ENCODE data around the gene TNS1. TPM values are rescaled to one million over a fixed set of nuclear protein-coding genes. Genes with fewer than 3 reads are reported as not detected.
A peak's percentile ranks its signal among the peaks of the same experiment; 100 is the strongest.

TNS1 gene
- polyA plus RNA-seq, 3 donors, result 0.26 to 1.6 (median 1.5) TPM

- 90% methylated on average over 5 of the region's 6 CpGs for WGBS (ENCODE audit: insufficient coverage)
- TF ChIP-seq CTCF (IDR thresholded peaks at IDR 0.05), result no peak
Observed at GRCh38 chr2:218020966-218021535, 18.3 kb upstream of the TNS1 start.

GRCh38 chr2:218020281-218020680, 17.5 kb upstream of the TNS1 start:
- Histone ChIP-seq H4K20me1 (ENCODE audit: insufficient read depth, low read length) (no peaks in the 10 kb centered on the region), H3K27me3 (ENCODE audit: control insufficient read depth in 2 of 2, insufficient read depth in 2 of 2, low read length in 2 of 2) (no peaks in the 10 kb centered on the region), H3K4me2 (replicated peaks; ENCODE audit: extremely low read depth, low read length, poor library complexity, severe bottlenecking) (no peak overlapping the region), H3K36me3 (replicated peaks in 1 of 2; ENCODE audit: control insufficient read depth in 1 of 2, insufficient read depth in 2 of 2, low read length in 2 of 2) (no peaks in the 10 kb centered on the region), H3K4me1 (ENCODE audit: control insufficient read depth in 1 of 2, insufficient read depth in 2 of 2, low read length in 2 of 2) (peaks cover 40 to 50% of the 10 kb centered on the region in 2 donors), H3K4me3 (replicated peaks in 1 of 3; ENCODE audit: low read depth in 2 of 3, low read length in 3 of 3) (no peak overlapping the region), H2AFZ (ENCODE audit: insufficient read depth, low read depth, low read length, poor library complexity, severe bottlenecking) (no peak overlapping the region), H3K9me3 (replicated peaks in 1 of 2; ENCODE audit: control insufficient read depth in 1 of 2, insufficient read depth in 1 of 2, low read length in 2 of 2) (no peaks in the 10 kb centered on the region), H3K79me2 (ENCODE audit: insufficient read depth, low read length) (peaks cover 34% of the 10 kb centered on the region), H3K9ac (ENCODE audit: insufficient read depth, low read length, poor library complexity, severe bottlenecking) (no peak overlapping the region), H3K27ac (ENCODE audit: low read depth in 1 of 2, low read length in 2 of 2) (no peak overlapping the region)
- Mint-ChIP-seq H3K4me3 (no peak overlapping the region), H3K4me1 (peaks cover 45% of the 10 kb centered on the region), H3K27me3 (ENCODE audit: low read depth in 3 of 3) (peaks cover 0 to 7% (median 1%) of the 10 kb centered on the region in 3 donors), H3K36me3 (peaks cover 0 to 3% of the 10 kb centered on the region in 2 donors), H3K9me3 (no peaks in the 10 kb centered on the region), H3K27ac (peak overlapping the region in 3 of 7 donors; percentile 8 to 31 (median 25))
- no peak for DNase-seq
- intact Hi-C loops (cut with micrococcal nuclease), result no loop called here
- WGBS (ENCODE audit: insufficient coverage), result 95% methylated on average over 5 of the region's 5 CpGs
- no peak for TF ChIP-seq CTCF (IDR thresholded peaks at IDR 0.05)

More at GRCh38 chr2:218020966-218021535, 18.3 kb upstream of the TNS1 start:
- H3K27ac Mint-ChIP-seq, result no peak overlapping the region
- Histone ChIP-seq H3K4me1 (ENCODE audit: control insufficient read depth in 1 of 2, insufficient read depth in 2 of 2, low read length in 2 of 2) (peaks cover 40 to 50% of the 10 kb centered on the region in 2 donors), H3K79me2 (ENCODE audit: insufficient read depth, low read length) (peaks cover 34% of the 10 kb centered on the region), H2AFZ (ENCODE audit: insufficient read depth, low read depth, low read length, poor library complexity, severe bottlenecking) (no peak overlapping the region), H3K27ac (ENCODE audit: low read depth in 1 of 2, low read length in 2 of 2) (no peak overlapping the region), H3K4me3 (replicated peaks in 1 of 3; ENCODE audit: low read depth in 2 of 3, low read length in 3 of 3) (no peak overlapping the region), H3K9ac (ENCODE audit: insufficient read depth, low read length, poor library complexity, severe bottlenecking) (no peak overlapping the region), H3K36me3 (replicated peaks in 1 of 2; ENCODE audit: control insufficient read depth in 1 of 2, insufficient read depth in 2 of 2, low read length in 2 of 2) (no peaks in the 10 kb centered on the region), H3K9me3 (replicated peaks in 1 of 2; ENCODE audit: control insufficient read depth in 1 of 2, insufficient read depth in 1 of 2, low read length in 2 of 2) (no peaks in the 10 kb centered on the region), H3K4me2 (replicated peaks; ENCODE audit: extremely low read depth, low read length, poor library complexity, severe bottlenecking) (no peak overlapping the region), H3K27me3 (ENCODE audit: control insufficient read depth in 2 of 2, insufficient read depth in 2 of 2, low read length in 2 of 2) (no peaks in the 10 kb centered on the region), H4K20me1 (ENCODE audit: insufficient read depth, low read length) (no peaks in the 10 kb centered on the region)
- H3K27me3 Mint-ChIP-seq (ENCODE audit: low read depth in 3 of 3), result peaks cover 0 to 7% (median 0%) of the 10 kb centered on the region in 3 donors
- intact Hi-C loops (cut with micrococcal nuclease), result no loop called here
- no peaks in the 10 kb centered on the region for H3K9me3 Mint-ChIP-seq
- H3K36me3 Mint-ChIP-seq, result peaks cover 0 to 3% of the 10 kb centered on the region in 2 donors
- no peak overlapping the region for H3K4me3 Mint-ChIP-seq
- DNase-seq, result no peak
- H3K4me1 Mint-ChIP-seq, result peaks cover 45% of the 10 kb centered on the region

All from CD14-positive monocyte (primary cell).